Heart left ventricle (tissue), 16 donors: Measurements from ENCODE around the gene MED25. TPM values are rescaled to one million over a fixed set of nuclear protein-coding genes. Genes with fewer than 3 reads are reported as not detected.

ENCODE experiments used
- ATAC-seq, 4 donors: fragments of 200-7000 bp; cut with Tn5 transposase; one replicate each; pipeline ENCODE4 v1.9.1; 2020 to 2022; ENCODE audit warnings: moderate library complexity in 4 of 4, mild to moderate bottlenecking in 3 of 4, moderate number of reproducible peaks in 1 of 4
- DNase-seq, 5 donors: peaks; one replicate each; pipeline ENCODE4 v3.0.0-alpha.2; 2020
- H3K27ac ChIP-seq, 12 donors: fragments of 200-600 bp; sonication (generic) in 4 of 12; one replicate each; pipeline versions ENCODE4 v1.5.0 to v1.8.0; 2016 to 2022; ENCODE audit warnings: mild to moderate bottlenecking in 2 of 12
- H3K27me3 ChIP-seq, 9 donors: fragments of 200-600 bp; sonication (generic) in 2 of 9; one replicate each; pipeline versions ENCODE4 v1.5.1 to v1.8.0; 2016 to 2022; ENCODE audit warnings: mild to moderate bottlenecking in 3 of 9
- H3K36me3 ChIP-seq, 9 donors: fragments of 200-600 bp; sonication (generic) in 2 of 9; one replicate each; pipeline versions ENCODE4 v1.5.0 to v1.8.0; 2018 to 2022; ENCODE audit warnings: mild to moderate bottlenecking in 2 of 9
- H3K4me1 ChIP-seq, 12 donors: fragments of 200-600 bp; sonication (generic) in 4 of 12; one replicate each; pipeline versions ENCODE4 v1.5.0 to v1.8.0; 2016 to 2022; ENCODE audit warnings: mild to moderate bottlenecking in 3 of 12
- H3K4me3 ChIP-seq, 12 donors: fragments of 200-600 bp; sonication (generic) in 4 of 12; one replicate each; pipeline versions ENCODE4 v1.5.0 to v1.8.0; 2017 to 2022; ENCODE audit warnings: mild to moderate bottlenecking in 9 of 12, moderate library complexity in 4 of 12
- H3K9me3 ChIP-seq, 12 donors: fragments of 200-600 bp; sonication (generic) in 4 of 12; one replicate each; pipeline versions ENCODE4 v1.5.0 to v1.8.0; 2016 to 2022; ENCODE audit warnings: mild to moderate bottlenecking in 1 of 12
- POLR2A ChIP-seq, 2 donors: fragments of 450-650 bp; IDR thresholded peaks; one replicate each; pipeline ENCODE4 v1.6.1; 2017; ENCODE audit warnings: antibody characterized with exemption in 2 of 2, mild to moderate bottlenecking in 2 of 2, moderate library complexity in 2 of 2
- WGBS, 4 donors: extraction: QIAGEN DNeasy Blood & Tissue Kit in 2 of 4; methylation state at CpG; one replicate each; pipeline versions ENCODE4 v1.1.5 to v1.1.7; 2013 to 2018; 5-methylcytosine and 5-hydroxymethylcytosine counted together
- intact Hi-C, 10 donors: fragments of 100-400 bp; cut with DNase I; formaldehyde crosslinking; loops; one replicate each; pipeline versions ENCODE4 v1.11.1 to v1.14.2; 2022
- polyA plus RNA-seq, 2 donors: library from polyadenylated mRNA; stranded (reverse); fragments of 200-250 nt; gene quantifications; one replicate each; pipeline ENCODE4 v1.2.3, GENCODE V29; 2013
- total RNA-seq, 9 donors: library from RNA; depleted of rRNA in 2 of 9; stranded (reverse); fragments of >200 nt in 2 of 9; fragmentation: NEBNext Ultra II Directional in 3 of 9; extraction: Animal tissue kit (Norgen Biotek cat#: 25700) in 3 of 9; gene quantifications; one replicate each; pipeline versions ENCODE4 v1.1.0 to v1.2.4, GENCODE V29; 2016 to 2023
- TF ChIP-seq, protein P1 (sequence below), 12 donors: fragments of 200-600 bp; sonication (generic) in 4 of 12; IDR thresholded peaks; one replicate each; pipeline versions ENCODE4 v1.5.0 to v1.8.0; 2018 to 2022; ENCODE audit warnings: antibody characterized with exemption in 12 of 12, mild to moderate bottlenecking in 5 of 12
- donor health status: ischemic (EF 13 %, LVEDD 7.1; RV severe dilation, severe dysfunction).
- donor health status: healthy with polysubstance abuse.
- donor health status: DM: no; HTN: yes; CAD: no.
- donor health status: DM: no; HTN: no; CAD: no.
- donor health status: ischemic (EF 25% LVEDD 6.9; RV normal size, moderate dysfunction).
- donor health status: ischemic (EF 25% LVEDD 5.7; RV mildly dilated, moderate dysfunction).
- donor health status: healthy.
- donor health status: DM: yes; HTN: yes; CAD: no.
- donor health status: ischemic (EF 35%, LVEDD 5.7; RV mildly dilated, moderate dysfunction).
- donor health status: nonischemic (EF 11% LVEDD 7.7; RV severe dilation, severe dysfunction).
- donor health status: DM: yes; HTN: yes; CAD: no.
- donor health status: PGD.
- donor health status: ischemic (EF 29% LVEDD 5.4; RV normal size, mild dysfunction).
- donor health status: nonischemic (EF 23%, LVEDD 6.1; RV moderate dilation, normal function).

The MED25 gene
- total and polyA plus RNA-seq, 11 donors, result 44.1 to 119 (median 54.7) TPM

DNA sequence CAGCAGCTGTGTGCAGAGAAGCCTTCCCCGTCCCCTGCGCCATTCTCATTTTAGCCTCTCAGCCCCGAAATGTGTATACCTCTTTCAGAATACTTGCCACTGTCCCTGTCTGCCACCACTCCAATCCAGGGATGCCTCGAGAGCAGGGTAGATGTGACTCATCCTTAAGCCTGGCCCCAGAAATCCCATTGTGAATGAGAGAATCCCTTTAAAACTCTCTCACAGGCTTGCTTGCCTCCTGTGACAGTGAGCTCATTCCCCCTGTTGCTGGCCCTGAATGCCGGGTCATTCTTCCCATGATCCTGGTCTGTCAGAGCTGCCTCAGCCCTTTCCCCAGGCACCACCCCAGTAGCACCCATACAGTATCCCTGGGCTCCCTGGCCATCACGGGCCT lies 41.7 kb upstream of the MED25 start:
- no peak for ATAC-seq
- Histone ChIP-seq H3K4me3 (no peak overlapping the region), H3K27me3 (no peaks in the 10 kb centered on the region), H3K9me3 (no peaks in the 10 kb centered on the region), H3K27ac (no peak overlapping the region), H3K4me1 (peaks cover 0 to 26% (median 0%) of the 10 kb centered on the region in 12 donors), H3K36me3 (peaks cover 0 to 29% (median 6%) of the 10 kb centered on the region in 9 donors)
- DNase-seq, result no peak
- TF ChIP-seq, protein P1, sequence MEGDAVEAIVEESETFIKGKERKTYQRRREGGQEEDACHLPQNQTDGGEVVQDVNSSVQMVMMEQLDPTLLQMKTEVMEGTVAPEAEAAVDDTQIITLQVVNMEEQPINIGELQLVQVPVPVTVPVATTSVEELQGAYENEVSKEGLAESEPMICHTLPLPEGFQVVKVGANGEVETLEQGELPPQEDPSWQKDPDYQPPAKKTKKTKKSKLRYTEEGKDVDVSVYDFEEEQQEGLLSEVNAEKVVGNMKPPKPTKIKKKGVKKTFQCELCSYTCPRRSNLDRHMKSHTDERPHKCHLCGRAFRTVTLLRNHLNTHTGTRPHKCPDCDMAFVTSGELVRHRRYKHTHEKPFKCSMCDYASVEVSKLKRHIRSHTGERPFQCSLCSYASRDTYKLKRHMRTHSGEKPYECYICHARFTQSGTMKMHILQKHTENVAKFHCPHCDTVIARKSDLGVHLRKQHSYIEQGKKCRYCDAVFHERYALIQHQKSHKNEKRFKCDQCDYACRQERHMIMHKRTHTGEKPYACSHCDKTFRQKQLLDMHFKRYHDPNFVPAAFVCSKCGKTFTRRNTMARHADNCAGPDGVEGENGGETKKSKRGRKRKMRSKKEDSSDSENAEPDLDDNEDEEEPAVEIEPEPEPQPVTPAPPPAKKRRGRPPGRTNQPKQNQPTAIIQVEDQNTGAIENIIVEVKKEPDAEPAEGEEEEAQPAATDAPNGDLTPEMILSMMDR (IDR thresholded peaks at IDR 0.05), result no peak
- TF ChIP-seq POLR2A (IDR thresholded peaks at IDR 0.05), result no peak
- WGBS, 4 donors, result 84 to 90% (median 87%) methylated on average over 6 of the region's 6 CpGs
- intact Hi-C loops, result no loop called here

DNA sequence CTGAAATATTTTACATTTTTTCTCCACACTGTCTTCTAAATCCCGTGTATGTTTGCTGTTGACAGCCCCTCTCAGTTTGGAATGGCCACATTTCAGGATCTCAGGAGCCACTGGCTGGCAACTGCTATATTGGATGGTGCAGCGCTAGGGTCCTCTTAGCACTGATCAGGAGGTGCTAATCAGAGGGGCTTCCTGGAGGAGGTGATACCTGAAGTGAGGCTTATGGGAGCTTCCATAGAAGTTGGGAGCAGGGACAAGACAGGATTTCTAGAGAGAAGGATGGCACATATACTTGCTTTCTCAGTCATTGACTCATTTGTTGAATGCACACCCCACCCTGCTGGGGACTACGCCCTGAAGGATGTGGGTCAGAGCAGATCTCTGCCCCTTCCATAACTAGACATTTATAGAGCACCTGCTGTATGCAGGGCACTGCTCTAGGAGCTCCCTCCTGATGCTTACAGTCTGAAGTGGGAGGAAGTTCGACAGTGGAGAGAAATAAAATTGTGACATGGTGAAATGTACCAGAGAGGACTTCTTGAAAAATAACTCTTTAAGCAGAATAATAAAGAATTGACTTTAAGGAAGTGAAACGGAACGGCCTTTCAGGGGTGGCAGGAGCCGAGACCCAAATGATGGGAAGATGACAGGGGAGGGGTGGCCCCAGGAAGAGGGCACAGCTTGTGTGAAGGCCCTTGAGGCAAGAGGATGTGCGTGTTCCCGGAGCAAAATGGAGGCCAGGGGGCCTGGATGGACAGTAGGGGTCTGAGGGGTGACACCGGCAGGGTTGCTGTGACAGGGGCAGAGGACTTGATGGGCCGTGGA lies 38.1 kb upstream of the MED25 start:
- H3K4me1 ChIP-seq, result peaks cover 0 to 21% (median 0%) of the 10 kb centered on the region in 12 donors
- DNase-seq (no peak), ATAC-seq (peak in 3 of 4 donors; percentile 8 to 23 (median 20))
- H3K27me3 ChIP-seq, result no peaks in the 10 kb centered on the region
- intact Hi-C loops, result no loop called here
- H3K36me3 ChIP-seq, result peaks cover 0 to 41% (median 33%) of the 10 kb centered on the region in 9 donors
- H3K4me3 ChIP-seq, result no peak overlapping the region
- H3K27ac ChIP-seq, result peak overlapping the region in 1 of 12 donors; percentile 42
- no peaks in the 10 kb centered on the region for H3K9me3 ChIP-seq
- 84 to 87% (median 86%) methylated on average over 11 of the region's 11 CpGs for WGBS, 4 donors
- TF ChIP-seq, protein P1 (IDR thresholded peaks at IDR 0.05), result no peak
- no peak for TF ChIP-seq POLR2A (IDR thresholded peaks at IDR 0.05)

DNA sequence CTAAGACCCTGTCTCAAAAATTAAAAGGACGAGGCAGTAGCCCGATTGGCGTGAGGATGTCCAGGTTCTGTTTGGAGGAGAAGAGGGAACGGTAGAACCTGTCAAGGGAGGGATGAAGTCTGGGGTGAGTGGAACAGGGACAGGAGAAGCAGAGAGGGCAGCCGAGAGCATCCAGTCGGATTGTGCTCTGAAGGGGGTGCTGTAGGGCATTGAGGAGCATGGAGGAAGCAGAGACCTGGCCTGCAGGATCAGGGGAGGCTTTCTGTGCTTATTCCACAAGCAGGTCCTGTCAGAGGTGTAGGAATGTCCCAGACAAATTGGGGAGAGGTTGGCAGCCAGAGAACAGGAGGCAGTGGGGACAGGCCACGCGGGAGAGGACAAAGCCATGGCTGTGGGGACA lies 37.2 kb upstream of the MED25 start:
- 87 to 91% (median 90%) methylated on average over 8 of the region's 8 CpGs for WGBS, 4 donors
- Histone ChIP-seq H3K4me1 (peaks cover 0 to 21% (median 0%) of the 10 kb centered on the region in 12 donors), H3K36me3 (peaks cover 0 to 47% (median 41%) of the 10 kb centered on the region in 9 donors), H3K4me3 (no peak overlapping the region), H3K9me3 (no peaks in the 10 kb centered on the region), H3K27ac (peak overlapping the region in 1 of 12 donors; percentile 42), H3K27me3 (no peaks in the 10 kb centered on the region)
- intact Hi-C loops, result no loop called here
- no peak for TF ChIP-seq POLR2A (IDR thresholded peaks at IDR 0.05)
- DNase-seq (no peak), ATAC-seq (no peak)

GRCh38 chr19:49781394-49781793 lies 36.7 kb upstream of the MED25 start:
- H3K9me3 ChIP-seq, result no peaks in the 10 kb centered on the region
- peaks cover 0 to 23% (median 0%) of the 10 kb centered on the region in 12 donors for H3K4me1 ChIP-seq
- intact Hi-C loops, result no loop called here
- 91 to 97% (median 96%) methylated on average over 7 of the region's 7 CpGs for WGBS, 4 donors
- no peak for DNase-seq
- peak in 1 of 4 donors; percentile 44 for ATAC-seq
- peaks cover 0 to 49% (median 37%) of the 10 kb centered on the region in 9 donors for H3K36me3 ChIP-seq
- H3K27me3 ChIP-seq, result no peaks in the 10 kb centered on the region
- H3K4me3 ChIP-seq, result no peak overlapping the region
- peak overlapping the region in 1 of 12 donors; percentile 42 for H3K27ac ChIP-seq
- TF ChIP-seq, protein P1 (IDR thresholded peaks at IDR 0.05), result no peak
- no peak for TF ChIP-seq POLR2A (IDR thresholded peaks at IDR 0.05)
